Pancreas (tissue), 10 donors: ENCODE data around the gene PRPH. TPM values are rescaled to one million over a fixed set of nuclear protein-coding genes. Genes with fewer than 3 reads are reported as not detected.

Source experiments
- ATAC-seq, 4 donors: fragments of 200-7000 bp; cut with Tn5 transposase; one replicate each; pipeline versions ENCODE4 v1.8.0 to v1.9.1; 2020; ENCODE audit warnings: mild to moderate bottlenecking in 4 of 4, moderate library complexity in 4 of 4
- DNase-seq, 6 donors: peaks; one replicate each; pipeline ENCODE4 v3.0.0-alpha.2; 2020
- FAIRE-seq: peaks from 2 replicates; lab custom pipeline; 2012; peaks lifted over from hg19 to GRCh38; lab: Jason Lieb, UNC
- H3K27ac ChIP-seq, 4 donors: fragments of 200-600 bp; sonication (generic); 1 replicate in 3 of 4; 2 replicates in 1 of 4; pipeline versions ENCODE4 v1.5.0 to v1.8.0; 2020
- H3K27me3 ChIP-seq, 4 donors: fragments of 200-600 bp; one replicate each; pipeline ENCODE4 v1.8.0; 2021
- H3K36me3 ChIP-seq, 3 donors: fragments of 200-600 bp; sonication (generic) in 1 of 3; one replicate each; pipeline versions ENCODE4 v1.5.0 to v1.8.0; 2020 to 2021
- H3K4me1 ChIP-seq, 3 donors: fragments of 200-600 bp; one replicate each; pipeline ENCODE4 v1.8.0; 2021
- H3K4me3 ChIP-seq, 4 donors: fragments of 200-600 bp; sonication (generic) in 2 of 4; one replicate each; pipeline versions ENCODE4 v1.5.0 to v1.8.0; 2020 to 2021
- H3K9me3 ChIP-seq, 4 donors: fragments of 200-600 bp; one replicate each; pipeline ENCODE4 v1.8.0; 2021
- CTCF ChIP-seq, 4 donors: fragments of 200-600 bp; sonication (generic) in 3 of 4; IDR thresholded peaks; one replicate each; pipeline versions ENCODE4 v1.5.0 to v1.8.0; 2021; ENCODE audit warnings: antibody characterized with exemption in 4 of 4
- WGBS, 2 donors: extraction: QIAGEN DNeasy Blood & Tissue Kit; methylation state at CpG; one replicate each; pipeline ENCODE4 v1.1.7; 2013; 5-methylcytosine and 5-hydroxymethylcytosine counted together
- intact Hi-C, 3 donors: fragments of 100-400 bp; cut with DNase I; formaldehyde crosslinking; loops; one replicate each; pipeline versions ENCODE4 v1.11.1 to v1.14.2; 2022
- polyA plus RNA-seq, 2 donors: library from polyadenylated mRNA; stranded (reverse); fragments of 200-250 nt; gene quantifications; one replicate each; pipeline ENCODE4 v1.2.3, GENCODE V29; 2013
- total RNA-seq, 6 donors: library from RNA; stranded (reverse); fragmentation: NEBNext Ultra II Directional in 4 of 6; extraction: Animal tissue kit (Norgen Biotek cat#: 25700) in 4 of 6; gene quantifications; one replicate each; pipeline versions ENCODE4 v1.2.1 to v1.2.4, GENCODE V29; 2021 to 2023
- donor health status: healthy with polysubstance abuse.
- donor health status: DM: no; HTN: no; CAD: no; lungs with moderate emphysema.
- donor health status: DM: no; HTN: no; CAD: no.
- donor health status: control.
- donor health status: control.
- donor health status: Bipolar disorder and iron deficiency.
- donor health status: DM: yes; HTN: yes; CAD: no.
- donor health status: DM: no; HTN: no; CAD: no.
- donor health status: DM: no; HTN: no; CAD: no.
- donor health status: DM: yes; HTN: yes; CAD: no.

PRPH gene
- total and polyA plus RNA-seq, 8 donors: 0.44 to 18.7 (median 1.1) TPM

GRCh38 chr12:49259452-49259851 lies 35.5 kb upstream of the PRPH start:
- no peak for ATAC-seq
- no peaks in the 10 kb centered on the region for H3K27me3 ChIP-seq
- no peak overlapping the region for H3K27ac ChIP-seq
- H3K36me3 ChIP-seq: no peaks in the 10 kb centered on the region
- 87 to 88% methylated on average over 4 of the region's 4 CpGs for WGBS, 2 donors
- intact Hi-C loops: no loop called here
- no peak overlapping the region for H3K4me3 ChIP-seq
- FAIRE-seq: no peak
- H3K9me3 ChIP-seq: no peaks in the 10 kb centered on the region
- no peak for TF ChIP-seq CTCF (IDR thresholded peaks at IDR 0.05)
- H3K4me1 ChIP-seq: peaks cover 0 to 3% (median 0%) of the 10 kb centered on the region in 3 donors
- DNase-seq: no peak

- WGBS, 2 donors: 74 to 85% methylated on average over 3 of the region's 3 CpGs
- H3K27ac ChIP-seq: no peak overlapping the region
- FAIRE-seq: no peak
Measured at GRCh38 chr12:49260166-49260565, 34.8 kb upstream of the PRPH start.

GRCh38 chr12:49260571-49261363 lies 34.2 kb upstream of the PRPH start:
- intact Hi-C loops: no loop called here
- ATAC-seq (no peak), FAIRE-seq (no peak), DNase-seq (no peak)
- no peaks in the 10 kb centered on the region for H3K27me3 ChIP-seq
- 89 to 91% methylated on average over 11 of the region's 11 CpGs for WGBS, 2 donors
- no peaks in the 10 kb centered on the region for H3K9me3 ChIP-seq
- no peak overlapping the region for H3K27ac ChIP-seq
- H3K4me1 ChIP-seq: peaks cover 0 to 3% (median 0%) of the 10 kb centered on the region in 3 donors
- TF ChIP-seq CTCF (IDR thresholded peaks at IDR 0.05): no peak
- no peaks in the 10 kb centered on the region for H3K36me3 ChIP-seq
- H3K4me3 ChIP-seq: no peak overlapping the region

More at GRCh38 chr12:49260166-49260565, 34.8 kb upstream of the PRPH start:
- no peak for TF ChIP-seq CTCF (IDR thresholded peaks at IDR 0.05)
- intact Hi-C loops: no loop called here
- Histone ChIP-seq H3K9me3 (no peaks in the 10 kb centered on the region), H3K4me3 (no peak overlapping the region), H3K4me1 (peaks cover 0 to 3% (median 0%) of the 10 kb centered on the region in 3 donors), H3K27me3 (no peaks in the 10 kb centered on the region), H3K36me3 (no peaks in the 10 kb centered on the region)
- ATAC-seq: no peak
- DNase-seq: no peak

GRCh38 chr12:49261721-49262120 lies 33.2 kb upstream of the PRPH start:
- Histone ChIP-seq H3K4me3 (no peak overlapping the region), H3K36me3 (no peaks in the 10 kb centered on the region), H3K27me3 (no peaks in the 10 kb centered on the region), H3K9me3 (no peaks in the 10 kb centered on the region), H3K27ac (no peak overlapping the region), H3K4me1 (peaks cover 0 to 9% (median 0%) of the 10 kb centered on the region in 3 donors)
- WGBS, 2 donors: 94 to 97% methylated on average over 2 of the region's 2 CpGs
- intact Hi-C loops: no loop called here
- no peak for ATAC-seq
- no peak for TF ChIP-seq CTCF (IDR thresholded peaks at IDR 0.05)
- no peak for FAIRE-seq
- no peak for DNase-seq

DNA sequence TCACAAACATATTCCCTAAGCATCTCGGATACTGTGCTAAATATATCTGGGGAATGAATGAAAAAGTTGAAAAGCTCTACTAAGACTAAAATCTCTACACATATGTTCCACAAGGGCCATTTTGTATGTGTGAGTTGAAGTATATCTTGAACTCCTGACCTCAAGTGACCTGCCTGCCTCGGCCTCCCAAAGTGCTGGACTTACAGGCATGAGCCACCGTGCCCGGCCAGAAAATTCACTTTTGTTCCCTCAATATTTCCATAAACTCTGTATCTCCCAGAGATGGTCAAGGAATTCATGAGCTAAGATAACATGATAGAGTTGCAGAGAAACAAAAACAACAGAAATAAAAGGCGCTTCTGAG lies 31.6 kb upstream of the PRPH start:
- intact Hi-C loops: no loop called here
- FAIRE-seq (no peak), DNase-seq (no peak), ATAC-seq (no peak)
- Histone ChIP-seq H3K9me3 (no peaks in the 10 kb centered on the region), H3K4me3 (peak overlapping the region in 1 of 4 donors; percentile 95), H3K27me3 (no peaks in the 10 kb centered on the region), H3K36me3 (no peaks in the 10 kb centered on the region), H3K27ac (no peak overlapping the region), H3K4me1 (peaks cover 0 to 22% (median 0%) of the 10 kb centered on the region in 3 donors)
- 89 to 98% methylated on average over 5 of the region's 5 CpGs for WGBS, 2 donors
- no peak for TF ChIP-seq CTCF (IDR thresholded peaks at IDR 0.05)
